Globus pallidus (tissue), 1 donor: ENCODE data around the gene KCNQ2.

Experiments
- DNase-seq: peaks from one replicate; pipeline ENCODE4 v3.0.0-alpha.2; 2015; ENCODE audit warnings: low spot score

KCNQ2 gene

DNA sequence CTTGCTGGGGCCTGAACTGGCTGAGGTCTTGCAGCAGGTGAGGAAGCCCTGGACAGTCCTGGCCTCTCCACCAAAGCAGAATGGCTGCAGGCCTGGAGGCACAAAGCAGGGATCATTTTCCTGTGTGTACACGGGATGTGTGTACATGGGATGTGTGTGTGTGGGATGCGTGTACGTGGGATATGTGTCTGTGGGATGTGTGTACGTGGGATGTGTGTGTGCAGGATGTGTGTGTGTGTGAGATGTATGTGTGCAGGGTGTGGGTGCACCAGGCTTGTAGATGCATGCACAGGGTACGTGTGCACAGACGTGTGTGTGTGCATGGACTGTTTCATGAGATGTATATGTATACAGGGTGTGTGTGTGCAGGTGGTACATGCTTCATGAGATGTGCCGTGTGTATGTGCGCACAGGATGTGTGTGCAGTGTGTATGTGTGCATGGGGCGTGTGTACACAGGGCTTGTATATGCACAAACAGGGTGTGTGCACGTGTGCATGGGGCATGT is 103.4 kb downstream of the KCNQ2 start:
- no peak for DNase-seq

DNA sequence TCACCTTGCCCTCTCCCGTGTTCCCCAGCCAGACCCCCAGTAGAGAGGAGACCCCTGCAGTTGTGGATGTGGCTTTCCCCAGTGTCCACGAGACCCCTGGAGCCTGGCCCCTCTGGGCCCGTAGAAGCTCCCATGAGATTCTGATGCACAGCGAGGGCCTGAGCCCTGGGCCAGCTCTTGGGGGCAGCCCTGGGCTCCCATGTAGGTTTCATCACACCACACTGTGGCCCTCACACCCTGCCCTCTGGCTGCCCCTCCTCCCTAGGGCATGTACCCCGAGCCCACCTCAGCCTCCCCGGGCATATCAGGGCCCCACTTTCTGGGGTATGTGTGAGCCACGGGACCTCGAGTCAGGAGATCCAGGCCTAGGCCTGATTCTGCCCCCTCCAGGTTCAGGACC is 104.3 kb downstream of the KCNQ2 start:
- no peak for DNase-seq

DNA sequence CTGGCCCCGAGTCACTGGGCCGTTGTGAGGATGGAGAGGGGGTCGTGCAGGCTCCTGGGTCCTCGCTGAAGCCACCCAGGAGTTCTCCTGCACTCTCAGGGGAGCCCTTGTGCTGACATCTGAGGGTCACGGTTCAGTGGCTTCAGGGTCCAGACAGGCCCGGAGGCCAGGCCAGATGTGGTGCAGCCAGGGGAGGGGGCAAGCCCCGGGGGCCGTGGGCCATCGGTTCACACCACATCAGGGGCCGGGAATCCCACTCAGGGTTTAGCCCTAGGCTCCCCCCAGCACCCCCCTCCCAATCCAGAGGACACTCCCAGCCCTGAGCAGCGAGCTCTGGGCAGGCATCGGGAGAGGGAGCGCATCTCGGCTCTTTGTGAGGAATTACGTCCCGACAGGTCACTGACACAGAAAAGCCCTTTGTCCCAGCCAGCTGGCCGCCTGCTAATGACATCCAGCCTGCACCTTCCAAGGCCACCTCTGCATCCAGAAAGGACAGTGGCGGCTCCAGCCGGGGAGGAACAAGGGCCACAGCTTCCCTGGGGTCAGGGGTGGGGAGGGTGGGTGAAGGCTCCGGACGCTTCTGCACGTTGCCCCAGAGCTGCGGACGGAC is 104.9 kb downstream of the KCNQ2 start:
- no peak for DNase-seq

DNA sequence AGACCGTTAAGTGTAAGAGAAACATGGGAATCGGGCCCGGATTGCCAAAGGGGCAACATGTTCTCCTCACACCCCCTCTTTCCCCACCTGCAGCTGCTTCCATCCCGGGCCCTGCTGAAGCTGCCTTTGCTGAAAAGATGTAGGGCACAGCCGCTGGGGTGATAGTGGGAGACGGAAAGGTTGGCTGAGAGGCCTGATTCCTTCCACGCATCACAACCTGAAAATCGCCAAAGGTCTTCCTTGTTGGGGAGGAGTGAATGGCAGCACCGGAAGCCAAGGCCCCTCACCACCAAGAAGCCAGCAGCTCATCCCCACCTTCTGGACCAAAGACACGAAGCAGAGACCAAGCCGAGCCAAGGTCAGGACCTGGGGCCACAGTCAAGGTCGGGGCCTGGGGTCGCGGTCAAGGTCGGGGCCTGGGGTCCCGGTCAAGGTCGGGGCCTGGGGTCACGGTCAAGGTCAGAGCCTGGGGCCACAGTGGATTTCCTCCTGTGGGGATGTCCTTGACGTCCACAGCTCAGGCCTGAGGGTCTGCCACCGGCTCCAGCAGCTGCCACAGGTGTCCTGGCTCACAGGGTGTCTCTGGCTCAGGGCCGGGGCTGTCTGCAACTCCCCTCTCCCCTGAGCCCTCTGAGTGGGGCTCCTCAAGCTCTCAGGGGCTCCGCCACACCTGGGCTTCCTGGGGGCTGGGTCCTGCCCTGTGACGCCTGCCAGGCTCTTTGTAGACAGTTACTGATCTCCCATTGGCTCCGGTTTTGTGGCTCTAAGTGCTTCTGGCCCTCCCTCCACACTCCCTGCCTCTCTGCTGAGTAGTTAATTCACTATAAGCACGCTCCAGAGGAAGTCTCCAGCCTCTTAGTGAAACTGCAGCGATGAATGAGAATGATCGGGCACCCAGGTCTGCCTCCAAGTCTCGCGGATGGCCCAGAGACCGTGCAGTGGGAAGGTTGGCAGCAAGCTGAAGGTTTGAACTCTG is 105.8 kb downstream of the KCNQ2 start:
- DNase-seq, result no peak

DNA sequence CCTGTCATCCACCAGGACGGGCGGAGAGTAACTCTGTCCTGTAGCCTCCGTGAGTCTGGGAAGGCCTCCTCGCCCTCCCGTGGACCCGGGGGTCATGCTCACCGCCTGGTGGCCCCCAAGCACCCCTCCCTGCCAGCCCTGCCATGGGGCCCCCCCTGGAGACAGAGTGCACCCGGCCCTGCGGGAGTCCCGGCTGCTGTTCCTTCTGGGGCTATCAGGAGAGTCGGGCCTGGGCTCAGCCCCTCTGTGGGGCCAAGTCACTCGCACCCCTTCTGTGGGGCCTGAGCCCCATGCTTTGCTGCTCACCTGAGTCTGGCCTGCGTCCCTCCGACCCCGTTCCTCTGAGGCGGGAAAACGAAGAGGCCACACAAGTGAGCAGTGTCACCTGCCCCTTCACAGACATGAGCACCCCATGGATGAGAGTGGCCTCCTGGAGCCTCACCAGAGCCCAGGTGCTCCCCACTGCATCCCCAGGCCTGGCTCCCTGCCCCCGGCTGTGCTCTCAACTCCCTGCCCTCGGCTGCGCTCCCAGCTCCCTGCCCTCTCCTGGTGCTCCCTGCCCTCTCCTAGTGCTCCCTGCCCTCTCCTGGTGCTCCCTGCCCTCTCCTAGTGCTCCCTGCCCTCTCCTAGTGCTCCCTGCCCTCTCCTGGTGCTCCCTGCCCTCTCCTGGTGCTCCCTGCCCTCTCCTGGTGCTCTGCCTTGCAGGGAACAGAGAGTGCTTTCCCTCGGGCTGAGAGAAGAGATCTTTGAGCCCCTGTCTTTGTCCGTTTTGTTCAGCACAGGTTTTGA is 106.7 kb downstream of the KCNQ2 start:
- DNase-seq, result no peak

DNA sequence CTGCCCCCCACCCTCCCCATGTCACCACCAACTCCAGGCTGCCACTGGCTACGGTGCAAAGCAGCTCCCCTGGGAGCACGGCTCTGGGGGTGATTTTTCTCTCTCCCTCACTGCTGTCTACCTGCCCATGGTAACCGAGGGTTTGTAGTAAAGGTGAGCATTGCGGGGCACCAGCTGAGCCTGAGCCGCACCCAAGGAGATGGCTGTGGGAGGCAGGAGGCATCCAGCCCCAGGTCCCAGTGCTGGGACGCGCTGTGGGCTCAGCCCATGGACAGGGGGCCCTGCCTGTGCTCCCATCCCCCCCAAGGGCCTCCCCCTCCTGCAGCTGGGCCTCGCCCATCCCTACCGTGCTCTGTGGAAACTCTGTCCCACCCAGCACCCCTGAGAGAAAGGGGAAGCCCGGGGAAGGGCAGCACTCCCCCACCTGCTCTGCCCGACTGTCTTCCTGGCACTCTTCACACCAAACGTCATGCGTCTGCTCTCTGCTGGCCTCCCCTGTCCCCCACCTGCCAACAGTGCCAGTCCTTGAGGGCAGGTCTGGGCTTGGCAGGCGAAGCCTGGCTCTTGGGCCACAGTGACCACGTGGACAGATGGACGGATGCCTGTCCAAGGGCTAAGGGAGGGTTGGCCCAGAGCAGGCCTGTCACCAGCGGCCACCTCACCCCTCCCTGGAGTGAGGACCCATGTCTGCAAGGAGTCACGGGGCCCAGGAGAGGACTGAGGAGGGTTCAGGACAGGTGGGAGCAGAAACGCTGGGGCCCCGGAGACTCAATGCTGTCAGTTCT is 107.5 kb downstream of the KCNQ2 start:
- DNase-seq, result no peak

DNA sequence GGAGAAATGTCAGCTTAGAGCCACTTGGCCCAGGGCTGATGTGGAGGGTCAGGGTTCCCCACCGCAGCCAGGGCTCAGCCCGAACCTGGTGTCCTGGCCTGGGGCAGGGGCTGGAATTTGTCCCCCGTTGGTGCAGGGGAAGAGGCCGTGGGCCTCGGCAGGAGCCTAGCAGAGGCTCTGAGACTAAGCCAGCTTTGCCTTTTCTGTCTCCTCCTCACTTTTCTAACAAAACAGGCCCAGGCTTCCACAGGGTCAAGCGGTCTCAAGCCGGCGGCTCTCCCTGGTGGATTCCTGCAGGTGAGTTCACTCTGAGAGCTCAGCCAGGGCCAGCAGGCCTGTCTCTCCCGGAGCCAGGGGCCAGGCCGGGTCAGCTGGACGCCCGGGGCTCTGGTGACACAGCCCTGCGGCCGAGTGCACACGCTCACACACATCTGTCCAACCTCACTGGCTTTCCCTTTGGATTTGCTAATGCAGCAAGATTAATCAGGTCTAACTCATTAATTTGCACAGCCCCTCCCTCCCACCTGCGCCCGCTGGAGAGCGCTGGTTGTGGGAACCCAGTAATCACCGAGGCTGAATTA is 108.4 kb downstream of the KCNQ2 start:
- no peak for DNase-seq

DNA sequence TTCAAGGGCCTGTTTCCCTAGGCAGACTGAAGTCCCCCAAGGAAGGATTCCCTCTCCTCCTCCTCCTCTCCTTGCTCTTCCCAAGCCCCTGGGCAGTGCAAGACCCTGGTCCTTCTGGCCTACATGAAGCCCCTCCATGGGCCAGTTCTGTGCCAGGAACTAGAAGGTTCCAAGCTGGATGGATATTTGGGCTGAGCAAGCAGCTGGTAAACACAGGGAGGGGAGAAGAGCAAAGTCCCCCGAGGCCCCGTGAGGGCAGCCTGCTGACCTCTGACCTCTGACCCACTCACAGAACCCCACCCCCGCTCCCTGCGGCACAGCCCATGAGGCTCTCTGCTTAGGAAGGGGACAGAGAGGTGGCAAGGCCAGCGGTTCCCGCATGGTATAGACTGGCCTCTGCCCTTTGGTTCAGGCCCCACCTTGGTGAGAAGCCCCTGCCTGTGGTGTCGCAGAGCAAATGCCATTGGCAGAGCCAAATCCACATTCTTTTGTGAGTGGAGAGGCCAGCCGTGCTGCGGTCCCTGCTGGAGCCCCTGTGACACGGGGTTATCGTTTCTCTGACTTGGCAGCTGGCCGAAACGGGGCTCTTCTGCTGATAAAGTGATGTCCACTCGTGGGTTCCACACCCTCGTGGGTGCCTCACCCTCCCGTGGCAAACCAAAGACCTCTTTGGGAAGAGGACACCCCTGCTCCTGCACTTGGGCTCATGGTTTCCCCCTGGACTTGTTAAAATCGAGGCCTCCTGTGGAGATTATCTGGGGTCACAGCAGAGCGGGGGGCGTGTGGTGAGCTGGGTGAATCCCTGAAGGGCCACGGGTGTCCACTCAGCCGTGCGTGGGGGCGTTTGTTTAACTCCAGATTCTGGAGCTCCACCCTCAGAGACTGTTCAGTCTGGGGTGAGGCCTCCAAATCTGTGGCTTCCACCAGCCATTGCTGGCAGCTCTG is 109.2 kb downstream of the KCNQ2 start:
- DNase-seq, result no peak

DNA sequence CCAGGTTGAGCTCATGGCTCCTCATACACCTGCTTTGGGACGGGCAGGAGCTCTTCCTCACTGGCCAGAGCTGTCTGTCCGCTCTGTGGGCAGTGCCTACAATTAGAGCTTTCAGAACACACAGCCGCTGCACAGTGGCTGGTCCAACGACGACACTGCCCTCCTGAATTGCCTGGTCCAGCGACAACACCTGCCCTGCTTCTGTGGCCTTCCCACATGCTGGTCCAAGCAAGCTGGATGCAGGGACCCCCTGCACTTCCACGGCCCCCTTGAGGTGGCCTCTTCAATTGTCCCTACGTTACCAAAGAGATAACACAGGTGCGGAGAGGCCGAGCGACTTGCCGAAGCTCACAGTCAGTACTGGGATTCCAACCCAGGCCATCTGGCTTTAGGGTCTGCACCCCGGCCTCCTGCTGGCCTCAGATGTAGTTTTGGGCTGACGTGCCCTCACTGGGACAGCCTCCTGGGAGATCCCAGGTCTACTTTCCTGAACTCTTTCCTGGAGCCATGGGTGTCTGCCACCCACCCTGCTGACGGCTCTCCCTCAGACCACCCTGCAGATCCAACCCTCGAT is 109.9 kb downstream of the KCNQ2 start:
- DNase-seq, result no peak

DNA sequence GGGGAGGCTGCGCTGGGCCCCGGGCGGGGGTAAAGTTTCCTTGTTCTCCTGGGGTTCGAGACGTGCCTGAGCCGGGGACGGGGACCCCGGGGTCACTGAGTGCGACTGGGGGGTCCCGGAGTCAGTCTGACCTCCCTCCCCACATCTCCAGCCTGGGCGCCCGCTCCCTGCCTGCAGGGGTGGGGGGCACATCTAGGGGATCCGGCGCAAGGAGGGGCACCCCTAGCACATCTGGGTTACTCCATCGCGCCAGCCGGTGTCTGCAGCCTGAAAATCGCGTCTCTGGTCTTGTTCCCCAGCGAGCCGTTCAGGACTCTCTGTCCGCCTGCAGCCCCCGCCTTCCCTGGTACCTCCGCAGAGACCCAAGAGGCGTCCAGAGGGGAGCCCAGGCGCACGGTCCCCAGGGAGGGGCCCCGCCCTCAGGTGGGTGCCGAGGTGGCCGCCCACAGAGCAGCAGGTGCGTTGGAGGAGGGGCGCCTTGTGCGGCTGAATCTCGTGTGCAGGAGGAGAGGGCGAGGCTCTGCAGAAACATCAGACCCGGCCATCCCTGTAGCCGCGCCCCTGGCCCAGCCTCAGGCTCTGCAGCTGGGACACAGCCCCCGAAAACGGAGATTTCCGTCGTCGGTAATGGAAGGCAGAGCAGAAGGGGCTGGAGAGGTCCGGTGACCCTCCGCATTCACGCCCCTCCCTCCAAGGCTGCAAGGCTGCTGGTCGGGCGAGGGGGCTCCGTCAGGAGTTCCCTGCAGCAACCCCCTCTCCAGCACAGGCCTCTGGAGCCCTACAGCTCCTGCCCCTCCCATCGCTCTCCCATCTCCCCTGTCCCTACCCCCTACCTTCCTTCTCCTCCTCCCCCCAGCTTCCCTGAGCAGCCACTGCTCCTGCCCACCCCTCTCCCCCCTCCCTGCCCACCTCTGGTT is 110.7 kb downstream of the KCNQ2 start:
- no peak for DNase-seq

DNA sequence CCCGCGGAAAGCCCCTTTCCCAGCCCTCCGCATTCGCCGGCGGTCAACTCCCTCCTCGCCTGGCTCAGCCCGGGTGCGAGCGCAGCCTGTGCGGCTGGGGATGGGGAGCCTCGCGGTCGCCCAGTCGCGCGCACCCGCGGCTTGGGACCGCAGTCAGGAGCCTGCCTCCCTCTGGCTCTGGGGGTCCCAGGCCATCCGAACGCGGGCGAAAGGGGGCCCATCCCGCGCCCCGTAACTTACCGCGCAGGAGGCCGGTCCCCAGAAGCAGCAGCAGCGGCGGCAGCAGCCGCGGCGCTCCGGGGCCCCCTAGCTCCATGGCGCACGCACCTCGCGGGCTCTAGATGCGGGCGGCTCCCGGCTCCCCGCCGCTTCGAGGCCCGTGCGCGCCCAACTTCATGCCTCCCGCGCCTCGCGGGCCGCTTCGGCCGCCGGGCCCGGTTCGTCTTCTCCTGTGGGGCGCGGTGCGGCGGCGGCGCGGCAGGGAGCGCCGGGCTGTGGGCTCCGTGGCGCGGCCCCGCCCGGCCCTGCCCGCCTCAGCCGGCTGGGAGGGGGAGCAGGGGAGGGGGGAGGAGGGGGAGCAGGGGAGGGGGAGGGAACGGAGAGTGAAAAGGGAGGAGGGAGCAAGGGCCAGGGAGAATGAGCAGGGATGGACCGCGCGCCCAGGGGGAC is 111.5 kb downstream of the KCNQ2 start, which contains the start of gene CHRNA4:
CHRNA4 (minus strand) TSS at position 500 of the 669 bp plus-strand sequence; CDS start at position 316, 184 bp downstream.
- DNase-seq, result no peak

DNA sequence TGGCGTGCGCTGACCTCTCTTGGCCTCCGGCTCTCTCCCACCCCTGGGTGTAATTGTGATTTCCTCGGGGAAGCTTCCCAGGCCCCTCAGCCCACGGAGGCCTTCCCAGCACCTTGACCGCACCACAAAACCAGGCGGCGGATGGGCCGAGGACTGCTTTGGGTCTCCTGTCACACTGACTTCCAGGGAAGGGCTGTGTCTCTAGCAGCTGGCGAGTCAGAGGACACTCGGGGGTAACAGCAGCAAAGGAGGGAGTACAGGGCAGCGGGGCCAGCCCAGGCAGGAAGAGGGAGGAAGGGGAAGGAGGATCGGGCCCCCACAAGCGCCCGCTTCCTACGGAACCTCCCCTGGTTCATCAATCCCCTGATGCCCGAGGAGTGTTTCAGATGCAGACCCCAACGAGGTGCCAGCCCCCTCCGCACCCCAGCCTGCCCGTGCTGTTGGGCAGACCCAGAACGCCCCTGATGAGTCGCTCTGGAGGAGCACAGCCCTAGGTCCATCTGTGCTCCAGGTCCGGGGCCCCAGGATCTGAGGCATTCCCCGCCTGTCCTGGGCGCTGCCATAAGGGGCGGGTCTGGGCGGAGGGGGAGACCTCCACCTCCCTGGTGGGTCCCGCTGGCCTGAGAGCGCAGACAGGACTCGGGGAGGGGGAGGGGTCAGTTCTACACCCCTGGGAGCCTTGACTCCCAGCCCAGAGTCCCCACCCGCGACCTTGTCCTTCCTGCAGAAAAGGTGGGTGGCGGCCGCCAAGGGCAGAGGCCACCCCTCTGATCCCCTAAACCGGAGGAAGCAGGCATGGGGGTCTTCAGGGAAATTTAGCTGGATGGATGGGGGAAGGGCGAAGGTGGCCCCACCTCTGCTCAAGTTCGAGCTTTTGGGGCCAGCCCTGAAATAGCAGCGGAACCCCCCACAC is 112.3 kb downstream of the KCNQ2 start:
- DNase-seq, result no peak

DNA sequence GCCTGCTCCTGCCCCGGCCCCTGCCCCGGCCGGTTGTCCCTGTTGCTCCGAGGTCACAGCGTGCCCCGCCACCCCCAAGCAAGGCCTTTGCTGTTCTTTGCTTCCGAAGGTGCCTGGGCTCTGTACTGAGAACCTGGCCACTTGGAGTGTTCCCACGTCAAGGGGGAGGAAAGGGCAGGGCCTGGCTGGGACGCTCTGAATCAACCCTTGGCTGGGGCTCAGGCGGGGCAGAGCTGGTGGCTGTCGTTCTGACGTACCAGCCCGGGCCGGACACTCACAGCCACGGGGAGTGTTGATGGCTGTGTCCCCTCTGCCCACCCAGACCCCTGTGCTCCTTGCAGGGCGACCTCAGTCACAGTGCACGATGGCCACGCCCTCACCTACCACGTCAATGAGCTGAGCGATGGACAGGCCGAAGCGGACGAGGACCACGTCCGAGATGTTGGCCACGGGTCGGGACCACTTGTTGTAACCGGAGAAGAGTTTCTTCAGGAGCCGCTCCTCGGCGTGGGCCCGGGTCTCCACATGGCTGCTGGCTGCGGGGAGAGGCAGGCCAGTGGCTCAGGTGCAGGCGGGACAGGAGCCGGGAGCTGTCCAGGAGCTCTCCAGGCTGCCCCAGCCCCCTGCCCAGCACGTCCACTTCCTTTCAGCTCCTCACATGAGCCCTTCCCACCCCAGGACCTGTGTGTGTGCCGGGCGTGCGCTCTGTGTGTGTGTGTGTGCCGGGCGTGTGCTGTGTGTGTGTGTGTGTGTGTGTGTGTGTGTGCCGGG is 113.1 kb downstream of the KCNQ2 start:
- no peak for DNase-seq

DNA sequence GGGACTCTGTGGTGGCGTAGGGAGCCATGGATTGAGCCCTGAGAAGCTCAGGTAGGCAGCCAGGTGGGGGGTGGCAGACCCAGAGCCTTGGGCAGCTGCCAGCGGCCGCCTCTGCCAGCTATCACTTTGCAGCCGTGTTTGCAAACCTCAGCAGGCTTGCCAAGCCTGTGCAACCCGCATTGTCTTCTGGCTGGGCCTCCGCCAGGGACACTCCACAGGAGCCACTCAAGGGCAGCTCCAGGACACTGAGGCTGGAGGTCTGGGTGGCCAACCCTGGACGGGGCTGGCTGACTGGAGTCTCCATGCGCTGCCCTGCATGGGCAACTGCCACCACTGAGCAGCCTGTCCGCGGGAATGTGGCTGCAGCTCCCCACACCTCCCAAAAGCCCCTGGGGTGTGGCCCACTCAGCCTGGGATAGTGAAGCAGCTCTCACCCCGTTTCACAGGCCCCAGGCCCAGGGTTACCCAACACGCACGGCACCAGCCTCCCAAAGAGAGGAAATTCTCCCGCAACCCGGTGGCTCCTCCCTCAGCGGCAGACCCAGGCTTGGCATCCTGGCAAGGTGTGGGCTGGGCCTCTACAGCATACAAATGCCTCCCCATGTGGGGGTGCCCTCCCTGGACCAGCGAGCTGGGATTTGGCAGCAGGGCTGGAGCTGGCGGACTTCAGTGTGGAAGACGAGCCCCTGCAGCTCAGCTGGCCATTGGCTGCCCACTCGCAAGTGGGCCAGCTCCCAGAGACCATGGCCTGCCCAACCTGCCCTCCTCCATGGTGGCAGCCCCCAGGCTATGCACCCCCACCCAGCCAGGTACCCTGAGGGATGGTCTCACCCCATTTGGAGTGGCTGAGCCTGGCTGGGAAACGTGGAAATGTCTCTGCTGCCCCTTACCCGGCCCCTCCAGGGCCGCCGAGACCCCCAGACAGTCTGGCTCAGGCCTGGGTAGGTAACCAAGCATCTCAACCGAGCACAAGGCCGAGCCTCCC is 114.2 kb downstream of the KCNQ2 start:
- no peak for DNase-seq
